Mammary epithelial cell (primary cell): ENCODE data around the gene DCAF7.

ENCODE experiments used
- EZH2 ChIP-seq: IDR thresholded peaks from 2 replicates; pipeline ENCODE4 v1.6.1; 2012; ENCODE audit warnings: low read length, inconsistent platforms, borderline replicate concordance
- TF ChIP-seq, protein P1 (sequence below), 2 donors: IDR thresholded peaks in 1 of 2; conservative IDR thresholded peaks in 1 of 2; 2 replicates each; pipeline ENCODE4 v1.5.1; 2011 to 2012; ENCODE audit warnings: inconsistent platforms in 2 of 2, low read length in 2 of 2, mild to moderate bottlenecking in 2 of 2, control low read depth in 1 of 2, low read depth in 1 of 2; ENCODE audit not compliant: insufficient read depth in 1 of 2; ENCODE audit errors: extremely low read depth in 1 of 2

DNA sequence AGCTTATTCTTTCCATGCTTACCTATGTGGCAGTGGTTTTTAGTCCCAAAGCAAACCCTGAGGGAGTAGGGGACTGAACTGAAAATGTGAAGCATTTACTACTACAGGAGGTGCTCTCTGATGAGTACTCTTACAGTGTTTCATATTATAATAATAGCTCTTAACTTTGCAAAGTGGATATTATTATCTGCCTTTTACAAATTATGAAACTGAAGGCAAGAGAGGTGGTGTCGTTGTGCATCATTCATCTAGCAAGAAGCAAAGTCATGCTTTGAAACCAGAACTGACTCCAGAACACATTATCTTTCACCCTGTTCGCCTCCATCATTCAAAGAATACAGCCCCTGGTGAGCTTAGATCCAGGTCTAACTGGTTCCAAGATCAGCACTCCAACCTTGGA is 35.3 kb upstream of the DCAF7 start:
- TF ChIP-seq, protein P1, sequence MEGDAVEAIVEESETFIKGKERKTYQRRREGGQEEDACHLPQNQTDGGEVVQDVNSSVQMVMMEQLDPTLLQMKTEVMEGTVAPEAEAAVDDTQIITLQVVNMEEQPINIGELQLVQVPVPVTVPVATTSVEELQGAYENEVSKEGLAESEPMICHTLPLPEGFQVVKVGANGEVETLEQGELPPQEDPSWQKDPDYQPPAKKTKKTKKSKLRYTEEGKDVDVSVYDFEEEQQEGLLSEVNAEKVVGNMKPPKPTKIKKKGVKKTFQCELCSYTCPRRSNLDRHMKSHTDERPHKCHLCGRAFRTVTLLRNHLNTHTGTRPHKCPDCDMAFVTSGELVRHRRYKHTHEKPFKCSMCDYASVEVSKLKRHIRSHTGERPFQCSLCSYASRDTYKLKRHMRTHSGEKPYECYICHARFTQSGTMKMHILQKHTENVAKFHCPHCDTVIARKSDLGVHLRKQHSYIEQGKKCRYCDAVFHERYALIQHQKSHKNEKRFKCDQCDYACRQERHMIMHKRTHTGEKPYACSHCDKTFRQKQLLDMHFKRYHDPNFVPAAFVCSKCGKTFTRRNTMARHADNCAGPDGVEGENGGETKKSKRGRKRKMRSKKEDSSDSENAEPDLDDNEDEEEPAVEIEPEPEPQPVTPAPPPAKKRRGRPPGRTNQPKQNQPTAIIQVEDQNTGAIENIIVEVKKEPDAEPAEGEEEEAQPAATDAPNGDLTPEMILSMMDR (conservative IDR thresholded peaks at IDR 0.05 in 1 of 2, IDR thresholded peaks at IDR 0.05 in 1 of 2; ENCODE audit: extremely low read depth in 1 of 2, insufficient read depth in 1 of 2, low read depth in 1 of 2, low read length in 2 of 2), result no peak
- TF ChIP-seq EZH2, result no peak
